Measurements from ENCODE around the gene HMCN1.

- TF ChIP-seq, protein P1, sequence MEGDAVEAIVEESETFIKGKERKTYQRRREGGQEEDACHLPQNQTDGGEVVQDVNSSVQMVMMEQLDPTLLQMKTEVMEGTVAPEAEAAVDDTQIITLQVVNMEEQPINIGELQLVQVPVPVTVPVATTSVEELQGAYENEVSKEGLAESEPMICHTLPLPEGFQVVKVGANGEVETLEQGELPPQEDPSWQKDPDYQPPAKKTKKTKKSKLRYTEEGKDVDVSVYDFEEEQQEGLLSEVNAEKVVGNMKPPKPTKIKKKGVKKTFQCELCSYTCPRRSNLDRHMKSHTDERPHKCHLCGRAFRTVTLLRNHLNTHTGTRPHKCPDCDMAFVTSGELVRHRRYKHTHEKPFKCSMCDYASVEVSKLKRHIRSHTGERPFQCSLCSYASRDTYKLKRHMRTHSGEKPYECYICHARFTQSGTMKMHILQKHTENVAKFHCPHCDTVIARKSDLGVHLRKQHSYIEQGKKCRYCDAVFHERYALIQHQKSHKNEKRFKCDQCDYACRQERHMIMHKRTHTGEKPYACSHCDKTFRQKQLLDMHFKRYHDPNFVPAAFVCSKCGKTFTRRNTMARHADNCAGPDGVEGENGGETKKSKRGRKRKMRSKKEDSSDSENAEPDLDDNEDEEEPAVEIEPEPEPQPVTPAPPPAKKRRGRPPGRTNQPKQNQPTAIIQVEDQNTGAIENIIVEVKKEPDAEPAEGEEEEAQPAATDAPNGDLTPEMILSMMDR (IDR thresholded peaks at IDR 0.05) = no peak
- no peak for TF ChIP-seq POLR2A (IDR thresholded peaks at IDR 0.05)
Observed at GRCh38 chr1:186187601-186188000, 453.4 kb downstream of the HMCN1 start.

All from lower leg skin (tissue), 3 donors.